ENCODE data around the gene APBA2.

The APBA2 gene

DNA sequence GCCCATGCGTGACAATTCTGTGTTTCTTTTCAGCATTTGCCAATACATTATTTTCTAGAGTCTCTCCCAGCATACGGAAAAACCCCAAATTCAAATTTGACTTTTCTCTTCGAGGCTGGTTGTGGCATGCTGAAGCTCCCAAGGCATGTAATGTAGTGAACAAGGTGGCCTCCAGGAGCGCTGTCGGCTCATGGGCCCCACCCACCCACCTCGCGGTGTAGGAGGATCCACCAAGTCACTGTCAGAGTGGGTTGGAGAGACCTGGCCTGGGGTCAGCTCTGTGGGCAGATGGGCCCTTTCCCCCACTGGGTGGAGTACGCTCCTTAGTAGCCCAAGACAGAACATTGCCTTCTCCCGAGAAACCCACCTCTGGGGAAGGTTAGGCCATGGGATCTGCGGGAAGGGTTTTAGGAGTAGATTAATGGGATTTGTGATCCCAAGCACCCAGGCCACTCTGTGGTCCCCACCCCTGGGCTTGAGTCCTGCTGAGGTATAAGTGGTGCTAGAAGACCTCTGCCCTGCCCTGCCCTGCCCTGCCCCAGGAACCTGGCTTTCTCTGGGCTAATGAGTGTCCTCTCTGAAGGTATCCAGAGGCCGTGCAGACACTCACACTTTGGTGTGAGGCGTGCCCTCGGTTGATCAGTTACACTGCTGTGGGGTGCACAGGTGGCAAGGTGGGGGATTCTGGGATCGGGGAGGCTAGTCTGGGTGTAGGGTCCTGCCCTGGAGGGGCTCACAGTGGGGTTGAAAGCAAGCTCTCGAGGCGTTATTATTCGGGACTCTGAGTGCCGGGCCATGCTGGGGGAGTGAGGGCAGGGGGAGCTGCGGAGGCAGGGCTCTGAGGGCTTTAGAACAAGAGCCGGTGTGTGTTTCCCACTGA is 97.9 kb downstream of the APBA2 start:
- no peak for DNase-seq (ENCODE audit: low read depth in 2 of 2)

- DNase-seq (ENCODE audit: low read depth in 2 of 2) = no peak
Observed at GRCh38 chr15:28984421-28985315, 98.9 kb downstream of the APBA2 start.

DNA sequence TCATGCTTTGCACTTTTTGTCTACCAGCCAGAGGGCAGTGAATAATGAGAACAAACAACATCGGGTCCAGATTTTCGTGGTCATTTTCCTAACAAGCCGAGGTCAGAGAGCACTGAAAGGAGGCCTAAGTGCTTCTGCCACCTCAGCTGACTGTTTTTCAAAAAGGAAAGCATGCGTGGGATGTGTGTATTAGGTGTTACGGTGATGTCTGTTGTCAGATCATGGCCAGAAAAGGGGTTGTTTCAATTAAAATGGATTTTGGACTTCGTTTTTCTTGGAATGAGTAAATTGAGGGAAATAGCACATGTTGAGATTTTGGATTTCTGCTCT is 99.5 kb downstream of the APBA2 start:
- no peak for DNase-seq (ENCODE audit: low read depth in 2 of 2)

DNA sequence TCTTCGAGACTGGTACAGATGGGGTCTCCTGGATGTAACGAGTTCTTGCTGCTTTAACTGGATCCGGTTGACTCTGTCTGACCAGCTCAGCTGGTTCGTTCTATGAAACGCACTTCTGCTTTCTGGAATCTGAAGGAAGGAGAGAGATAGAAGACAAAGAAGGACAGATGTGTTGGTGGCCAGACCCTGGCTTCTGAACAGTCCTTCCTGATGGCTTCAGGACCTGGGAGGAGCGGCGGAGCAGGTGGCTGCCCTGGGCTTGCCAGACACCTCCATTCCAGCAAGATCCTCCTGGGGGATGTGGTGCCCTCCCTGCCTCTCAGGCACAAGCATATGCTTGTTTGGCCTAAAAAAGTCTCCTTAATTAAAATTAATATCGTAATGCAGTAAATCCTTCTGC is 99.9 kb downstream of the APBA2 start:
- no peak for DNase-seq (ENCODE audit: low read depth in 2 of 2)

DNA sequence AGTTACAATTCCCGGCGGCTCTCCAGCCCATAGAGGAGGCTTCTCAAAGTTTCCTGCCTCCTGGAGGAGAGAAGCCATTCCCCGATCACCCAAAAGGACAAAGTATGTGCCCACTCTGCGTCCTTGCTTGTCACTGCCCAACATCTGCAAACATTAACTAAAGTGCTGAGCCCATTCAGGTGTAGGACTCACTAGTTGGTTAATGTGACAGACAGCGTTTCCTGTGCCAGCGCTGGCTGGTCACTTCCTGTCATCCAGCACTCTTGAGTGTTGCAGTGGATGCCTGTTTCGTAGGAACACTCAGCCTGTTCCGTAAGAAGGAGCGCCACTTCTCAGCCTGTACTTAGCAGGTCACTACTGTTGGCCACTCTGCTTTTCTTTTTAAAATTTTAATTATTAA is 100.3 kb downstream of the APBA2 start:
- no peak for DNase-seq (ENCODE audit: low read depth in 2 of 2)

GRCh38 chr15:28986726-28987125 is 101.0 kb downstream of the APBA2 start:
- no peak for DNase-seq (ENCODE audit: low read depth in 2 of 2)

DNA sequence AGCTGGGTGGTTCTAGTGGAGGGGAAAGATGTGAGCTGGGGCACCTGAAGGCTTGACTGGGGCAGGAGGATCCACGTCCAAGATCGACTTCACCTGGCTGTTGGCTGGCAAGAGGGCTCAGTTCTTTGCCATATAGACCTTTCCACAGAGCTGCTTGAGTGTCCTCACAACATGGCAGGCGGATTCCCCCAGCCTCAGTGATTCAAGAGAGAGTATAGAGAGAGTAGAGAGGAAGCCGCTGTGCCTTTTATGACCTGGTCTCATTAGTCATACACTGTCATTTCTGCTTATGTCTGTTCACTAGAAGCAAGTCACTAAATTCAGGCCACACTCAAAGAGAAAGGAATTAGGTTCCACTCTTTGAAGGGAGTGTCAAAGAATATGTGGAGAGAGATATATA is 101.6 kb downstream of the APBA2 start:
- no peak for DNase-seq (ENCODE audit: low read depth in 2 of 2)

- DNase-seq (ENCODE audit: low read depth in 2 of 2) = no peak
Observed at GRCh38 chr15:28989239-28989830, 103.6 kb downstream of the APBA2 start.

GRCh38 chr15:28989896-28990295 is 104.1 kb downstream of the APBA2 start:
- no peak for DNase-seq (ENCODE audit: low read depth in 2 of 2)

- no peak for DNase-seq (ENCODE audit: low read depth in 2 of 2)
Observed at GRCh38 chr15:28990390-28990789, 104.6 kb downstream of the APBA2 start.

- DNase-seq (ENCODE audit: low read depth in 2 of 2) = no peak
Observed at GRCh38 chr15:28991236-28992171, 105.7 kb downstream of the APBA2 start.

DNA sequence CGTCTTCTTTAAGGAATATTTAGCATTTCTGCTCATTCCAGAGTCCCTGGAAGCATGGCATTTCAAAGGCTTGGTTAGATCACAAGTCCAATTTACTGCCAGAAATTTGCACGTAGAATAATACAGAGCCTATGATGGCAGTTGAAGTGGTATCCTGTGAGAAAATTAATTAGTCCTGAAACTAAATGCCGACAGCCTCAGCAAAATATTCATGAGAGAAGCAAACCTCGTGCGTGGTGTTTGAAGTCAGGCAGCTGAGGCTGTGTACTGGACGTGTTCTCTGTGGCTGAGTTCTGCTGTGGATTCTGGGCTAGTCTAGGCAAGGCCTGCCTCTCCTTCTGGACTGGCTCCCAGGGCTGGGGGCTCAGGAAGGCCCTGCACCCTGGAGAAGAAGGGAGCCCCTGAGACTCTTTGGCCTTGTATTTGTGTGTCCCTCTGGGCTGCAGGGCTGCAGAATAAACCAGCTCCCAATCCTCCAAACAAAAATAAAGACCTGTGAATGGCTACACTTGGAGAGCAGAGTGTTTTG is 106.6 kb downstream of the APBA2 start:
- DNase-seq (ENCODE audit: low read depth in 2 of 2) = no peak

- no peak for DNase-seq (ENCODE audit: low read depth in 2 of 2)
Observed at GRCh38 chr15:28993051-28993719, 107.4 kb downstream of the APBA2 start.

GRCh38 chr15:28993720-28994053 is 107.9 kb downstream of the APBA2 start:
- DNase-seq (ENCODE audit: low read depth in 2 of 2) = no peak

GRCh38 chr15:28994142-28994830 is 108.5 kb downstream of the APBA2 start:
- no peak for DNase-seq (ENCODE audit: low read depth in 2 of 2)

GRCh38 chr15:28994831-28995596 is 109.2 kb downstream of the APBA2 start:
- DNase-seq (ENCODE audit: low read depth in 2 of 2) = no peak

DNA sequence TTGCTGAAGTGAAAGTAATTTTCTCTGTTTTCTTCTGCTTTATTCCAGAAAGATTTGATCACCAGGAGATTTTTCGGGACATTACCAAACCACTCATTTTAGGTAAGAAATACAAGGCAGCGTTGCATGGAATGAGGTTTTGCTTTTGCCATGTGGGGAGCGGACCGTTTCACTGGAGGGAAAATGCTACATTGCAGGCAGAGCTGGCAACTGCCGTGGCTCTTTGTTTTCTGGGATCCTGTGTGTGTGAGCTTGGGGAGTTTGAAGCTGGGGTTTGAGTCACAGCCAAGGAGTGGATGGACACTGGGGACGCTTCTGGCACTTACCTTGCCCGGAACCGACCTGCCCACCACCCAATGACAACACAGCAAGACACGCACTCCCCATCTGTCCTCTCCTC is 109.9 kb downstream of the APBA2 start:
- DNase-seq (ENCODE audit: low read depth in 2 of 2) = no peak

GRCh38 chr15:28996289-28996688 is 110.5 kb downstream of the APBA2 start:
- no peak for DNase-seq (ENCODE audit: low read depth in 2 of 2)

DNA sequence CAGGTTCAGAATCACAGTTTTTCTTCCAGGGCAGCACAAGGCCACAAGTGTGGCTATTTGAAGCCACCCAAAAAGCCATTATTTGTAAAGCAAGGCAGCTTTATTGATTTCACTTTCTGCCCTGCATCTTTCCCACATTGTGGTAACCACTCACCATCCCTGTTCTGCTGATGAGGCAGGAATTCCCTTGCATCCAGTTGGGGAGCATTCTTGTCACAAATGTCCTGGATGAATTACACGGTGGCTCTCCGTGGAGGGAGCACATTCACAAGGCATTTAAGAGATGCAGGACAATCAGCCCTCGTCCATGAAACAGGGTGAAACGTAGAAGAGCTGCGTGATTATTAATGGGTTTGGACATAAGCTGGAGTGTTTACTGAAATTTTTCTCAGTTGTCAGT is 111.2 kb downstream of the APBA2 start:
- no peak for DNase-seq (ENCODE audit: low read depth in 2 of 2)

Measured in stimulated activated CD4-positive, alpha-beta T cell treated with anti-CD3 and anti-CD28 coated beads, Interleukin-1b, Interleukin-23, amount 100 ng/mL, for 1 hour (primary cell).